ENCODE data around the gene SPEG. TPM values are rescaled to one million over a fixed set of nuclear protein-coding genes. Genes with fewer than 3 reads are reported as not detected.

SPEG gene
- total RNA-seq, 1 experiment from 2014 or later = 56.6 TPM

DNA sequence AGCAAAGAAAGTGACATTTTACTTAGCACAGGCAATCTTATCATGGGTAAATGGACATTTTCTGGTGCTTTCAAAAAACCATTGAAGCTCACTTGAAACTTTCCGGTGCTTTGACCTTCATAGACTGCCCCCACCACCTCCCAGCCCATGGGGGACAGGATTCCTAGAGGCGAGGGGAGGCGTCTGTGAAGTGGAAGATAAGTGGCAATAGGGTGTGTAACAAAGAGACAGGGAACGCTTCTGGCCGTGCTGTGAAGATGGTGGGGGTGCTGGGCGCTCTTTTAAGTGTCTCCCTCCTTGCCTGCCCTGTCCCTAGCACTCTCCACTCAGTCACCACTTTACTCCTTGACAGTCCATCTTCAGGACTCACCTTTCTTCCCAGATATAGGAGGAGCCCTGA, 40.6 kb downstream of the SPEG start:
- no TSS peak for BruUV-seq (replicated peaks)
- no peak overlapping the region for H3K27ac ChIP-seq (ENCODE audit: low read depth, low read length)
- intact Hi-C loops (cut with micrococcal nuclease) = no loop called here
- H3K79me2 ChIP-seq (ENCODE audit: insufficient read depth, low read length) = no peaks in the 10 kb centered on the region
- H2AFZ ChIP-seq (ENCODE audit: low read depth, low read length, poor library complexity, severe bottlenecking) = no peak overlapping the region
- RAD21 ChIA-PET (ENCODE audit: low non-redundant PET in 1 of 2, low total read pairs in 2 of 2, uncharacterized antibody in 2 of 2, unreplicated experiment in 2 of 2) = no interaction called here
- H3K9me2 ChIP-seq (ENCODE audit: insufficient read depth) = no peaks in the 10 kb centered on the region
- POLR2A ChIA-PET = no interaction called here
- no peak overlapping the region for H3K9ac ChIP-seq (ENCODE audit: low read length)
- ATAC-seq = no peak
- no peak overlapping the region for H3K4me2 ChIP-seq (ENCODE audit: low read length)
- TF ChIP-seq ZNF274 (IDR thresholded peaks at IDR 0.05; ENCODE audit: low read depth, low read length) = no peak
- no peak for TF ChIP-seq EZH2 (IDR thresholded peaks at IDR 0.05)
- no peak for TF ChIP-seq ZBTB33 (IDR thresholded peaks at IDR 0.05; ENCODE audit: extremely low read depth, insufficient replicate concordance, low read length)
- no peak for TF ChIP-seq EZH2phosphoT487 (IDR thresholded peaks at IDR 0.05; ENCODE audit: borderline replicate concordance)
- TF ChIP-seq RAD21 (IDR thresholded peaks at IDR 0.05; ENCODE audit: low read depth) = no peak
- no peak for TF ChIP-seq REST (IDR thresholded peaks at IDR 0.05; ENCODE audit: low read depth)
- no peak for TF ChIP-seq ZFX (IDR thresholded peaks at IDR 0.05)
- no peak for TF ChIP-seq JUND (IDR thresholded peaks at IDR 0.05)
- TF ChIP-seq EGR1 (IDR thresholded peaks at IDR 0.05; ENCODE audit: low read depth) = no peak
- TF ChIP-seq, protein P1, sequence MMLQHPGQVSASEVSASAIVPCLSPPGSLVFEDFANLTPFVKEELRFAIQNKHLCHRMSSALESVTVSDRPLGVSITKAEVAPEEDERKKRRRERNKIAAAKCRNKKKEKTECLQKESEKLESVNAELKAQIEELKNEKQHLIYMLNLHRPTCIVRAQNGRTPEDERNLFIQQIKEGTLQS (IDR thresholded peaks at IDR 0.05) = no peak
- TF ChIP-seq SP1 (IDR thresholded peaks at IDR 0.05; ENCODE audit: low read depth) = no peak
- no peak for TF ChIP-seq SRF (IDR thresholded peaks at IDR 0.05; ENCODE audit: low read depth)
- TF ChIP-seq CEBPB (IDR thresholded peaks at IDR 0.05; ENCODE audit: low read depth) = no peak
- no peak for TF ChIP-seq YY1 (IDR thresholded peaks at IDR 0.05; ENCODE audit: extremely low read depth, insufficient replicate concordance, low read depth, low read length)
- H4K20me1 ChIP-seq (ENCODE audit: insufficient read depth) = no peaks in the 10 kb centered on the region
- H3K36me3 ChIP-seq (ENCODE audit: control insufficient read depth in 1 of 2, insufficient read depth in 2 of 2, low read length in 2 of 2) = no peaks in the 10 kb centered on the region
- DNase-seq (ENCODE audit: low read depth, low spot score) = no peak
- H3K4me1 ChIP-seq (ENCODE audit: control insufficient read depth in 1 of 2, insufficient read depth in 2 of 2, low read length in 2 of 2) = peaks cover 3 to 15% of the 10 kb centered on the region in 2 experiments; a peak in 3 of 4 replicates
- CTCF ChIA-PET = interaction anchor here (0.6 to 4.3 kb wide), 5 partner anchors 8 to 55 kb away, joined by 3 to 25 read pairs (median 4); no protein-coding TSS in a partner anchor
- no peak overlapping the region for H3K4me3 ChIP-seq (replicated peaks in 1 of 2; ENCODE audit: low read depth in 1 of 2, low read length in 2 of 2)
- no peaks in the 10 kb centered on the region for H3K9me3 ChIP-seq (ENCODE audit: control insufficient read depth in 1 of 2, insufficient read depth in 1 of 2, low read depth in 1 of 2, low read length in 2 of 2)
- no peaks in the 10 kb centered on the region for H3K27me3 ChIP-seq (ENCODE audit: insufficient read depth, low read length)
